Stimulated activated CD4-positive, alpha-beta T cell treated with anti-CD3 and anti-CD28 coated beads, Interleukin-15, amount 100 ng/mL, for 48 hours (primary cell): Measurements from ENCODE around the gene ZNF865.

Experiments used
- DNase-seq, 2 donors: peaks; one replicate each; pipeline ENCODE4 v3.0.0-alpha.2; 2020; ENCODE audit warnings: low read depth in 2 of 2

The ZNF865 gene

GRCh38 chr19:55623561-55623960, 18.1 kb downstream of the ZNF865 start:
- DNase-seq, result no peak

GRCh38 chr19:55624109-55625003, 18.9 kb downstream of the ZNF865 start, which contains the start of gene ZNF784:
TSS of gene ZNF784 (minus strand) at chr19:55624566. CDS start at chr19:55624561, 5 bp downstream.
- peak; percentile 91 to 92 for DNase-seq

DNA sequence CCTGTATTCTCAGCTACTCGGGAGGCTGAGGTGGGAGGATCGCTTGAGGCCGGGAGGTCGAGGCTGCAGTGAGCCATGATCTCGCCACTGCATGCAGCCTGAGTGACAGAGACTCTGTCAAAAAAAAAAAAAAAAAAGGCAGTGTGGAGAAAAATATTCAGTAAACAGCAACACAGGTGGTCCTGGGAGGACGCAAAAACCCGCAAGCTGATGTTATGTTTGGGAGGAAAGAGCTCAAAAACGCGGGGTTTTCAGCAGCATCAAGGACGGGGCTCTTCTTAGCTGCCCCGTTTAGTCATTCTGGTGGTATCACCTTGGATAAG, 19.5 kb downstream of the ZNF865 start:
- no peak for DNase-seq

- DNase-seq, result no peak
These were observed 20.9 kb downstream of the ZNF865 start for GRCh38 chr19:55626350-55626749.

DNA sequence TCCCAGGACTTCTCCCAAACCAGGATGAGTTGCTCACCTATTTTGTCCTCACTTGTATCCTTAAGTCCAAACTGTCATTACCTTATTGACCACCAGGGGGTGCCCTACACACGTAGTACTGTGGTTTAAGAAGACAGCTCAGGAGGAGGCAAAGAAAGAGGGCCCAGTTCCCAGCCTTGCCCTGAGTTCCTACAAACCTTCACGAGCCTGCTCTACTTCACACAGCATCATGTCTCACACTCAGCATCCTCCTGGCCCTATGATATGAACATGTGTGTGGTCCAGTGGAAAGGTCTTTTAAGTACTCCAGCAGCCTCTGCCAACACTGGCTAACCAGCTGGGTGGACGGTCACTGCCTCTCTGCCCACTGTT, 27.0 kb downstream of the ZNF865 start:
- DNase-seq, result peak; percentile 81 to 86

DNA sequence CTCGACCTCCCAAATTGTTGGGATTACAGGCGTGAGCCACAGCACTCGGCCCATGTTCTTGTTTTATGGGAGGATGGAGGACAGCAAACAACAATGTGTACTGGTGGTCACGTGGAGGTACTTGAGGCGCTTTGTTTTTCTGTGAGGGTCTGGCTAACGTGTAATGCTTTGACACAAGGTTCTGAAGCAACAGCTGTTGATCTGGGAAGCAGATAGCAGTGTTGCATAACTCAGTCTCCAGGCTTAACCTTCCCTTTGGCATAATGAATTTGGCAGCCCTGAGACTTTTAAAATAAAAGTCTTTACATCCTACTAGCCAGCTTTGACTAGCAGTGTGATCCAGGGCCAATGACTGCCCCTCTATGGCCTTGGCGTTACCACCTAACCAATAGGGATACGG, 28.4 kb downstream of the ZNF865 start:
- DNase-seq, result no peak

GRCh38 chr19:55635334-55635717, 29.9 kb downstream of the ZNF865 start:
- no peak for DNase-seq

DNA sequence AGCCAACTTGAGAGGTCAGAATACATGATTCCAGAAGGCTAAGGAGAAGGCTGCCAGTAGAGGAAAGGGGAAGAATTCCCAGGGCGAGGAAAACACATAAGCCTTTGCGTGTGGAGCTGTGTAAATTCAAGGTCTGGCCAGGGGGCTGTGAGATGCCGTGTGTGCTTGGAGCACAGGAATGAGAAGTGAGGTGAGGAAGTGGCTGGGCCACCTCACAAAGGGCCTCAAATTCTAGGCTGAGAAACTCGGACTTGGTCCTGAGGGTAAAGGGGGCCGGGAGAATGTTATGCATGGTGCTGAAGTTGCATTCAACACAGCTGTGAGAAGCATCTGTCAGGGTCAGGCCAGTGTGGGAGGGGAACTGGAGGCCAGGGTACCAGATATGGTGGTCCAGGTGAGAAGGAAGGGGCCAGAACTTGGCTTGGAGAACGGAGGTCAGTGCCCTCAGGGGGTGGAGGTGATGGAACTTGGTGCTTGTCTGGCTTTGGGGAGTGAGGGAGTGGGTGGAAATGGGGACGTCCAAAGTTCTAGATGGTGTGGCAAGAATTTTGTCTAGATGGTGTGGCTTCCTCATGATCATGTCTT, 30.5 kb downstream of the ZNF865 start:
- DNase-seq, result no peak

GRCh38 chr19:55636723-55637122, 31.3 kb downstream of the ZNF865 start:
- DNase-seq, result no peak

DNA sequence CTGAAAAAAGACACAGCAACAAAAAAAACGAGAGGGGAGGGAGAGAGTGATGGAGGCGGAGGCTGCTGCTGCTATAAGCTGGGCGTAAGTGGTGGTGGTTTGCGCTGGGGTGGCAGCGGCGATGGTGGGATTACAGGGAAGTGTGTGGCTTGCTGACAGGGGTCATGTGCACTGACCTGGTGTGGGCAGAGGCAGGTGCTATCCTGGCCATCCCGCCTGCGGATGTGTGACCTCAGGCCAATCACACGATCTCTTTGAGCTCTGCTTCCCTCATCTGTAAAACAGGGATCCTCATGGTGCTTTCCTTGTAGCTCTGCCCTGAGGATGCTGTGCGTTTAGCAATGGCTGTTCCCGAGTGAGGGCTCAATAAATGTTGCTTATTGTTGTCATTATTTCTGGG, 32.1 kb downstream of the ZNF865 start:
- DNase-seq, result no peak

- peak in 1 of 2 donors; percentile 57 for DNase-seq
These were observed 33.5 kb downstream of the ZNF865 start for GRCh38 chr19:55638864-55639359.

DNA sequence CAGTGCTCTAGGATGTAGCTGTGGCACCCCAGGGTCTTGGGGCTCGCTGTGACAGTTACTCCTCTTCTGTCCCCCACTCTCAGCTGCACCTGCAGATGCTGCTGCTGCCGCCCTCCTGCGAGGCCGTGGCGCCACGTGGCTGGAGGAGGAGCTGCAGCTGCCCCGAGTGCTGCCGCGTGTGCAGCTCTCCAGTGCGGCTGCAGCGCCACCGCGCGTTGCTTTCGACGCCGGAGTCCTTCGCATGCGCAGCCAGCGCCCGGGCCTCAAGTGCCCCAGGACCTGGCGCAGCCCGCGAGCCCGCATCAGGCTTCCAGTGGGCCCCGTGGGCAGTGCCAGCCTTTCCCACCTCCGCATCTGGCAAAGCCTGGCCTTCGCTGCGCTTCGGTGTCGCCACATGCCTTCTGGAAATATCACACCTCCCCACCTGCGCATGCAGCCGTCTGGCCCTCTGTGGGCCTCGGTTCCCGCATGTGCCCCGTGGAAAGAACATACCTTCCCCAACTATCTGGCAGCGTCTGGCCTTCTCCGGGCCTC, 34.7 kb downstream of the ZNF865 start:
- peak; percentile 69 to 74 for DNase-seq

DNA sequence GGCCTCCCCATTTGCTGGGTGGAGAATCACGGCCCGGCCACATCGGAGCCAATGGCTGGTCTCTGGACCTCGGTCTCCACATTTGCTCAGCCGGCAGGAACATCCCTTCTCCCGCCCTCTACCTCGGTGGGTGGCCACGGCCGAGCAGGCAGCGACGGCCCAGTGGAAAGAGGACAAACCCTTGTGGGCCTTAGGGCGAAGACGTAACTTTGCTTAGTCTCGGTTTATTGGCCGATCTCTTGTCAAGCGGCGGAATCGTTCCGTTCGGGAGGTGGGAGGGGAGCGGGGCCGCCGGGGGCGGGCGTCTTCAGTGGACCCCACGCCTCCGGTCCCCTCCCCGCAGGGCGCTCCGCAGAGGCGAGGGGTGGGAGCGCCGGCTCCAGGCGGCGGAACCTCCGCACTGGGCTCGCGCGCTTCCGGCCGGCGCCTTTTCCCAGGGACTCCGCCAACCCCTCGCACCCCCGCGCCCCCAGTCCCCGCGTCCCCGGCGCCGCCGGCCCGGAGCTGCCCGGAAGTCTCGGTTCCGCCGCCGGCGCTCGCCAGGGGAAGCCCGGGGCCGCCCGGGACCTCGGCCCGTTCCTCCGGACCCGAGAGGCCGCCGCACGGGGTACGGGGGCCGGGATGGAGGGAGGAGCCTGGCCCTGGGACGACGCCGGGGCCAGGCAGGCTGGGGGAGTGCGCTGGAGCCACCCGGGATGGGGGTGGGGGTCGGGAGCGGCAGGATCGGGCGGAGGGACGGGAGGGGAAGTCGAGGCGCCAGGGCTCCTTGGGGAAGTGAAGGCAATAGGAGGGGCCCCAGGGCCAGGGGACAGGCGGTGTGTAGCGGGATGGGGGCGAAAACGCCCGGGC, 35.4 kb downstream of the ZNF865 start, which contains the start of gene ZNF580:
Gene ZNF580, plus strand, starts transcription at position 426 of the 849 bp plus-strand sequence. CDS start 1,507 bp downstream, outside the sequence.
- DNase-seq, result peak in 1 of 2 donors; percentile 56

DNA sequence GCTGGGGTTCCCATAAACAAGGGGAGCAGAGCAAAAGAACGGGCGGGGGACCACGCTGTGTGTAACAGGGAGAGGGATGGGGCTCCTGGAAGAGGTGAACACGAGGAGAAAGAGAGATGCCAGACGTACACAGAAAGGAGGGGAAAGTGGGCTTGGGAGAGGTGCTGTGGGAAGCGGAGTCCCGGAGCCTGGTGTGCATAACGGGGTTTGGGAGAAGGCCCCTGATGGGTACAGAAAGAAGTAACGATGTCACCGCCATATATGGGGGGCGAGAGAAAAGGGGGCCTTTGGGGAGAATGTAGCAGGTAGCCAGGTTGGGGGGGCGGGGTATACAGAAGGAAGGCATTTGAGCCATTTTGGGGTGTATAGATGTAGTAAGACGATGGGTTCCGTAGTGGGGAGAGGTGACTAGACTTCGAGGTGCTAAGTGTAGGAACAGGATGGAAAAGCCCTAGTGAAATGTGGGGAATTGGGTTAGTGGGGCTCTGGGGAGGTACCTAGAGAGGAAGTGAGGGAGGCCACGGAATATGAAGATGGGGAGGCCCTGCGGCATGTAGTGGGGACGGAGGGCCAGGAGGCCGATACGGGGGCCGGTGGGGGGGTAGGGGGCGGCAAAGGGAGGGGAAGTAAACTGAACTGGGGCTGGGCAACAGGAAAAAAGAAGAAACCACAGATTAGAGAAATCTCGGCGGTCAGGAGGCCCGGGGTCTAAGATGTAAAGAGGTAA, 36.1 kb downstream of the ZNF865 start:
- DNase-seq, result no peak

DNA sequence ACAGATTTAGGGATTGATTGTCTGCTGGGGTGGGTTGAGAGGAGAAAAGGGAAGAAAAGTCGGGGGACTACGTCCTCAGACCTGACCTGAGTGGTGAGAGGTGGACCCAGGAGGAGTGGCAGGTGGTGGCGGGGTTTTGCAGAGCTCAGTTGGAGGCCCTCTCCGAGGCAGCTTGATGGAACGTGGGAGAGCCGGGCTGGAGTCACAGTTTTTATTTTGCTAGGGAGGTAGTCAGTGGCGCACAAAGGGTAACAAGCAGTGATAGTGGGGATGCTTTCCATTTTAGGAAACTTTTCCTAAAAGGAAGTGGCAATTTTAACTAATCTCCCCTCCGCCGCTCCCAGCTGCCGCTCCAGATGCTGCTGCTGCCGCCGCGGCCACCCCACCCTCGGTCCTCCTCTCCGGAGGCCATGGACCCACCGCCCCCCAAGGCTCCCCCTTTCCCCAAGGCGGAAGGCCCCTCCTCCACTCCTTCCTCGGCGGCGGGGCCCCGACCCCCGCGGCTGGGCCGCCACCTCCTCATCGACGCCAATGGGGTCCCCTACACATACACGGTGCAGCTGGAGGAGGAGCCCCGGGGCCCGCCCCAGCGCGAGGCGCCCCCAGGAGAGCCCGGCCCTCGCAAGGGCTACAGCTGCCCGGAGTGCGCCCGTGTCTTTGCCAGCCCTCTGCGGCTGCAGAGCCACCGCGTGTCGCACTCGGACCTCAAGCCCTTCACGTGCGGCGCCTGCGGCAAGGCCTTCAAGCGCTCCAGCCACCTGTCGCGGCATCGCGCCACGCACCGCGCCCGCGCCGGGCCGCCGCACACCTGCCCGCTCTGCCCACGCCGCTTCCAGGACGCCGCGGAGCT, 36.9 kb downstream of the ZNF865 start:
- no peak for DNase-seq

- DNase-seq, result peak; percentile 78 to 79
These were observed 37.8 kb downstream of the ZNF865 start, which contains the start of gene ZNF581 for GRCh38 chr19:55643003-55643886. TSS of gene ZNF581 (plus strand) at chr19:55643649. CDS start at chr19:55644572, 923 bp downstream.

DNA sequence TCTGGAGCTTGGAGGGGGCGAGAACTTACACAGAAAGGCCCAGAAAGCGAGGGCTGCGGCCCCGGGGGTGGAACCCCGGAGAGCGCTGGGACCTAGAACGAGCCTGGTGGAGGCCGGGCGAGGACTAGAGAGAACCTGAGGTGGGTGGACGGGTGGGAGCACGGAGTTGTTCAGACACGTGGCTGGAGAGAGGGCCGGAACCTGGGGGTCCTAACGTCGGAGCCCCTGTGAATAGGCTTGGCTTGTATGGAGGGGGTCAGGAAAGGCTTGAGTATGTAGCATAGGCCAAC, 38.4 kb downstream of the ZNF865 start:
- no peak for DNase-seq

DNA sequence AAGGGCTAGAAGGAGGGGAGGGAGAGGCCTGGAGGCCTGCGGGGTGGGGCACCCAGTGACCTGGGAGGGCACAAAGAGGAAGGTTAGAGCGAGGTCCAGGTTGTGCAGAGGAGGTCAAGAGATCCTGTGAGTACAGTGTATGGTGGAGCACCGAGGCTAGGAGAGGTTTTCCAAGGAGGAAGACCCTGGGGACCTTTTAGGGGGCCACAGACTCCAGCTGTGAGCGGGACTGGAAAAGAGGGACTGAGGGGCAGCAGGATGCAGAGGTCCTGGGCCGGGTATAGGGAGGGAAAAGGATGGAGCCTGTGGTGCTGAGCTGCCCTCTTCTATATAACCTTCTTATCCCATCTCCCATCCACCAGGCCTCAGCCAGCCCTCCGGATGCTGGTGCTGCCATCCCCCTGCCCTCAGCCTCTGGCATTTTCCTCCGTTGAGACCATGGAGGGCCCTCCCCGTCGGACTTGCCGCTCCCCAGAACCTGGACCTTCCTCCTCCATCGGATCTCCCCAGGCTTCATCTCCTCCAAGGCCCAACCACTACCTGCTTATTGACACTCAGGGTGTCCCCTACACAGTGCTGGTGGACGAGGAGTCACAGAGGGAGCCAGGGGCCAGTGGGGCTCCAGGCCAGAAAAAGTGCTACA, 38.9 kb downstream of the ZNF865 start:
- DNase-seq, result no peak
